Measurements from ENCODE around the gene CTIF. TPM values are rescaled to one million over a fixed set of nuclear protein-coding genes. Genes with fewer than 3 reads are reported as not detected.

CTIF gene
- total RNA-seq, 1 experiment from 2014 or later = 26.5 TPM

DNA sequence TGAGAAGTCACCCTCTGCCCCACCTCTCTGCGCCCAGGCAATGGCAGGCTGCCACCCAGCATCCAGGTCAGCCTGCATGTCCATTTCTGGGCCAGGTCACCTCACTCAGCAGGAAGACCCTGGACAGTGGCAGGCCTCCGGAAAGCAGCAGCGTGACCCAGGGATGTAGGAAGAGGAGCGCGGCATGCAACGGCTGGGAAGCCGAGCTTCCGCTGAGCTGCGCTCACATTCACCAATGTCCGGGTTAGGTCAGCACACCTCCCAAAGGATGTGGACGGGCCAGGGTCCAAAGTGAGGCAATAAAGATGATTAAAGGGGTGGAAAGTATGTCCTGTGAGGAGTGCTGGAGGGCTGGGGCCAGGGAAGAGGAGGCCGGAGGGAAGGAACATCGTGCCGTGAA lies 174.5 kb downstream of the CTIF start:
- H3K27me3 ChIP-seq (ENCODE audit: control insufficient read depth, insufficient read depth, low read length) = no peaks in the 10 kb centered on the region
- BruUV-seq (replicated peaks) = no TSS peak
- in situ Hi-C loops (cut with HindIII; ENCODE audit: low pct_unique_long_range_greater_than_20kb, low sequenced_read_pairs) = no loop called here
- DNase-seq (ENCODE audit: low read depth, low spot score) (no peak), ATAC-seq (no peak)
- no peaks in the 10 kb centered on the region for H3K4me1 ChIP-seq (ENCODE audit: control insufficient read depth, insufficient read depth, low read length)
- TF ChIP-seq POLR2AphosphoS5 (IDR thresholded peaks at IDR 0.05; ENCODE audit: low read depth, low read length) = no peak
- no peak for TF ChIP-seq SIN3A (IDR thresholded peaks at IDR 0.05; ENCODE audit: borderline replicate concordance, insufficient read depth, low read depth, low read length)
- no peak for TF ChIP-seq CTCF (IDR thresholded peaks at IDR 0.05)
- no peak for TF ChIP-seq TCF7L2 (IDR thresholded peaks at IDR 0.05; ENCODE audit: low read depth, low read length)
- TF ChIP-seq, protein P1, sequence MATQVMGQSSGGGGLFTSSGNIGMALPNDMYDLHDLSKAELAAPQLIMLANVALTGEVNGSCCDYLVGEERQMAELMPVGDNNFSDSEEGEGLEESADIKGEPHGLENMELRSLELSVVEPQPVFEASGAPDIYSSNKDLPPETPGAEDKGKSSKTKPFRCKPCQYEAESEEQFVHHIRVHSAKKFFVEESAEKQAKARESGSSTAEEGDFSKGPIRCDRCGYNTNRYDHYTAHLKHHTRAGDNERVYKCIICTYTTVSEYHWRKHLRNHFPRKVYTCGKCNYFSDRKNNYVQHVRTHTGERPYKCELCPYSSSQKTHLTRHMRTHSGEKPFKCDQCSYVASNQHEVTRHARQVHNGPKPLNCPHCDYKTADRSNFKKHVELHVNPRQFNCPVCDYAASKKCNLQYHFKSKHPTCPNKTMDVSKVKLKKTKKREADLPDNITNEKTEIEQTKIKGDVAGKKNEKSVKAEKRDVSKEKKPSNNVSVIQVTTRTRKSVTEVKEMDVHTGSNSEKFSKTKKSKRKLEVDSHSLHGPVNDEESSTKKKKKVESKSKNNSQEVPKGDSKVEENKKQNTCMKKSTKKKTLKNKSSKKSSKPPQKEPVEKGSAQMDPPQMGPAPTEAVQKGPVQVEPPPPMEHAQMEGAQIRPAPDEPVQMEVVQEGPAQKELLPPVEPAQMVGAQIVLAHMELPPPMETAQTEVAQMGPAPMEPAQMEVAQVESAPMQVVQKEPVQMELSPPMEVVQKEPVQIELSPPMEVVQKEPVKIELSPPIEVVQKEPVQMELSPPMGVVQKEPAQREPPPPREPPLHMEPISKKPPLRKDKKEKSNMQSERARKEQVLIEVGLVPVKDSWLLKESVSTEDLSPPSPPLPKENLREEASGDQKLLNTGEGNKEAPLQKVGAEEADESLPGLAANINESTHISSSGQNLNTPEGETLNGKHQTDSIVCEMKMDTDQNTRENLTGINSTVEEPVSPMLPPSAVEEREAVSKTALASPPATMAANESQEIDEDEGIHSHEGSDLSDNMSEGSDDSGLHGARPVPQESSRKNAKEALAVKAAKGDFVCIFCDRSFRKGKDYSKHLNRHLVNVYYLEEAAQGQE (IDR thresholded peaks at IDR 0.05; ENCODE audit: insufficient read depth in 1 of 2, low read depth in 2 of 2, low read length in 1 of 2) = no peak
- no peak overlapping the region for H3K27ac ChIP-seq (ENCODE audit: low read length)
- intact Hi-C loops (cut with micrococcal nuclease; ENCODE audit: unreplicated experiment) = no loop called here
- POLR2A ChIA-PET = interaction anchor here (0.6 kb wide), 1 partner anchor 314 kb away, joined by 4 read pairs; no protein-coding TSS in a partner anchor
- H3K36me3 ChIP-seq (ENCODE audit: control insufficient read depth, insufficient read depth, low read length) = no peaks in the 10 kb centered on the region
- H3K9me3 ChIP-seq (ENCODE audit: control insufficient read depth, insufficient read depth, low read depth, low read length) = no peaks in the 10 kb centered on the region
- CTCF ChIA-PET = no interaction called here
- H3K4me3 ChIP-seq (ENCODE audit: low read depth in 2 of 2, low read length in 2 of 2) = no peak overlapping the region

- intact Hi-C loops (cut with micrococcal nuclease; ENCODE audit: unreplicated experiment) (no loop called here), in situ Hi-C loops (cut with HindIII; ENCODE audit: low pct_unique_long_range_greater_than_20kb, low sequenced_read_pairs) (no loop called here)
- H3K27ac ChIP-seq (ENCODE audit: low read length) = no peak overlapping the region
- no peak overlapping the region for H3K4me3 ChIP-seq (ENCODE audit: low read depth in 2 of 2, low read length in 2 of 2)
- no peaks in the 10 kb centered on the region for H3K36me3 ChIP-seq (ENCODE audit: control insufficient read depth, insufficient read depth, low read length)
- H3K27me3 ChIP-seq (ENCODE audit: control insufficient read depth, insufficient read depth, low read length) = no peaks in the 10 kb centered on the region
- TF ChIP-seq SIN3A (IDR thresholded peaks at IDR 0.05; ENCODE audit: borderline replicate concordance, insufficient read depth, low read depth, low read length) (no peak), CTCF (IDR thresholded peaks at IDR 0.05) (no peak), POLR2AphosphoS5 (IDR thresholded peaks at IDR 0.05; ENCODE audit: low read depth, low read length) (no peak), TCF7L2 (IDR thresholded peaks at IDR 0.05; ENCODE audit: low read depth, low read length) (no peak)
- TF ChIP-seq, protein P1 (IDR thresholded peaks at IDR 0.05; ENCODE audit: insufficient read depth in 1 of 2, low read depth in 2 of 2, low read length in 1 of 2) = no peak
- DNase-seq (ENCODE audit: low read depth, low spot score) = no peak
- H3K4me1 ChIP-seq (ENCODE audit: control insufficient read depth, insufficient read depth, low read length) = no peaks in the 10 kb centered on the region
- POLR2A ChIA-PET = interaction anchor here (0.6 kb wide), 1 partner anchor 107 kb away, joined by 4 read pairs; no protein-coding TSS in a partner anchor
- no TSS peak for BruUV-seq (replicated peaks)
- no peak for ATAC-seq
- no peaks in the 10 kb centered on the region for H3K9me3 ChIP-seq (ENCODE audit: control insufficient read depth, insufficient read depth, low read depth, low read length)
- CTCF ChIA-PET = no interaction called here
Observed at GRCh38 chr18:48714873-48715272, 176.0 kb downstream of the CTIF start.
